ENCODE data around the gene TMPRSS7. TPM values are rescaled to one million over a fixed set of nuclear protein-coding genes. Genes with fewer than 3 reads are reported as not detected.

Gene TMPRSS7
- total and polyA plus RNA-seq, 2 experiments from 2014 or later, result not detected

DNA sequence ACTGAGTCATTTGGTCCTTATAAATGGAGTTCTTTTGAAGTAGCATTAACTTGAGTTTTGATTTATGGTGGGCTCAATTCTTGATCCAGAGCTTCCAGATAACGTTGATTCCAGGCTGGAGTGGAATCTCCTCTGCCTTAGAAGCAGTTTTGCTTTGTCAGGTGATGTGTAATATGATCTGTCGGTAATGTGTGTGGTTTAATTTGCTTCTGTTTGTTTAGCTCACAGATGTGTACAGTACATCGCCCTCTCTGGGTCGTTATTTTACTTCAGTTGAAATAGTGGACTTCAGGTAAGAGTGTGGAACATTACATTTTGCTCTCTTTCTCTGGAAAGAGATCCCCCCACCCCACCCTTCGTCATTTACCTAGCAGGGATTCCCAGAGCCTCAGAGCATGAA is 74.8 kb downstream of the TMPRSS7 start:
- Mint-ChIP-seq H3K4me1 (peaks cover 5% of the 10 kb centered on the region), H3K4me3 (no peak overlapping the region), H3K9me3 (no peaks in the 10 kb centered on the region; the same call in 2 of the 3 replicates), H3K36me3 (ENCODE audit: low read depth) (peaks cover 3% of the 10 kb centered on the region; the same call in 2 of the 3 replicates), H3K27ac (no peak overlapping the region), H3K27me3 (ENCODE audit: insufficient read depth, low read depth, poor library complexity) (no peaks in the 10 kb centered on the region)
- Histone ChIP-seq H3K4me2 (no peak overlapping the region), H3K27ac (ENCODE audit: low read depth) (no peak overlapping the region), H3K9me2 (ENCODE audit: insufficient read depth) (no peaks in the 10 kb centered on the region), H3K36me3 (ENCODE audit: insufficient read depth) (no peaks in the 10 kb centered on the region; the same call in 1 of the 2 replicates), H3F3A (replicated peaks; ENCODE audit: low read depth) (0 out of 2 replicates have a peak, but pooled peaks cover 4% of the 10 kb centered on the region), H3K27me3 (ENCODE audit: insufficient read depth) (no peaks in the 10 kb centered on the region), H3K79me2 (replicated peaks; ENCODE audit: insufficient read depth) (no peaks in the 10 kb centered on the region), H3K4me1 (ENCODE audit: insufficient read depth) (no peaks in the 10 kb centered on the region), H4K20me1 (replicated peaks; ENCODE audit: insufficient read depth) (no peaks in the 10 kb centered on the region), H2AFZ (no peak overlapping the region), H3K4me3 (no peak overlapping the region)
- TF ChIP-seq ZNF331 (CRISPR knock-in tag; IDR thresholded peaks at IDR 0.05; ENCODE audit: low read depth) (no peak), EZH2phosphoT487 (IDR thresholded peaks at IDR 0.05; ENCODE audit: unreplicated experiment) (no peak), ZNF114 (CRISPR knock-in tag; IDR thresholded peaks at IDR 0.05) (no peak)
- DNase-seq (ENCODE audit: low spot score) (no peak), ATAC-seq (no peak)

DNA sequence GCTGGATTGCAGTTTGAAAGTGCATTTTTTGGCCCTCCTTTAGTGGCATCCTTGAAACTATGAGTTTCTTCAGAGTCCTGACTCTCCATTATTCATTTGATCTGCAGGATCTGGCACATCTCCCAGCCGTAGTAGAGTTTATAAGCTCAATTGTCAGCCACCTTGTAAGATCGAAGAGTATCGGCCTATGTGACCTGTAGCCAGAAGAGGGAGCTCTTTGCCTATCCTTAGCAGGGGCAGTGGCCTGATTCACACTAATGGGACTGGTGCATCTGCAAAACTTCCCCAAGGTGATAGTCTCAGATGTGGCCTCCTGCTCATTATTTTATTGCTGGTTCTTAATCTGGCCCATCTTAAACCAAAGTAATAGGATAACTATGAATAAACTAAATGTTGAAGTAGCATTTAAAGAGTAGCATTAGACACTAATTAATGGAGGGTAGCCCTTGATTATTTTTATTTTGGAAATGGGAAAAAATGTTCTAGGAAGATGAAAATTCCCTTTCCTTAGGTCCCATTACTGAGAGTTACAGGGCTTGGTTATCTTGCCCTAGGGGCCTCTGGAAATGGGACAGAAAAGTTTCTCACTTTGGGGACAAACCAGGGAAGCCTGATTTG is 77.4 kb downstream of the TMPRSS7 start:
- Mint-ChIP-seq H3K9me3 (no peaks in the 10 kb centered on the region; the same call in 2 of the 3 replicates), H3K4me1 (peaks cover 5% of the 10 kb centered on the region), H3K36me3 (ENCODE audit: low read depth) (peaks cover 3% of the 10 kb centered on the region; the same call in 2 of the 3 replicates), H3K27me3 (ENCODE audit: insufficient read depth, low read depth, poor library complexity) (no peaks in the 10 kb centered on the region), H3K27ac (no peak overlapping the region), H3K4me3 (no peak overlapping the region)
- H3K27me3 ChIP-seq (ENCODE audit: insufficient read depth), result no peaks in the 10 kb centered on the region
- H3F3A ChIP-seq (replicated peaks; ENCODE audit: low read depth), result 0 out of 2 replicates have a peak, but pooled peaks cover 4% of the 10 kb centered on the region
- peak; percentile 22; the same call in 1 of the 2 replicates for TF ChIP-seq NANOG (IDR thresholded peaks at IDR 0.05; ENCODE audit: borderline replicate concordance)
- TF ChIP-seq, protein P1, sequence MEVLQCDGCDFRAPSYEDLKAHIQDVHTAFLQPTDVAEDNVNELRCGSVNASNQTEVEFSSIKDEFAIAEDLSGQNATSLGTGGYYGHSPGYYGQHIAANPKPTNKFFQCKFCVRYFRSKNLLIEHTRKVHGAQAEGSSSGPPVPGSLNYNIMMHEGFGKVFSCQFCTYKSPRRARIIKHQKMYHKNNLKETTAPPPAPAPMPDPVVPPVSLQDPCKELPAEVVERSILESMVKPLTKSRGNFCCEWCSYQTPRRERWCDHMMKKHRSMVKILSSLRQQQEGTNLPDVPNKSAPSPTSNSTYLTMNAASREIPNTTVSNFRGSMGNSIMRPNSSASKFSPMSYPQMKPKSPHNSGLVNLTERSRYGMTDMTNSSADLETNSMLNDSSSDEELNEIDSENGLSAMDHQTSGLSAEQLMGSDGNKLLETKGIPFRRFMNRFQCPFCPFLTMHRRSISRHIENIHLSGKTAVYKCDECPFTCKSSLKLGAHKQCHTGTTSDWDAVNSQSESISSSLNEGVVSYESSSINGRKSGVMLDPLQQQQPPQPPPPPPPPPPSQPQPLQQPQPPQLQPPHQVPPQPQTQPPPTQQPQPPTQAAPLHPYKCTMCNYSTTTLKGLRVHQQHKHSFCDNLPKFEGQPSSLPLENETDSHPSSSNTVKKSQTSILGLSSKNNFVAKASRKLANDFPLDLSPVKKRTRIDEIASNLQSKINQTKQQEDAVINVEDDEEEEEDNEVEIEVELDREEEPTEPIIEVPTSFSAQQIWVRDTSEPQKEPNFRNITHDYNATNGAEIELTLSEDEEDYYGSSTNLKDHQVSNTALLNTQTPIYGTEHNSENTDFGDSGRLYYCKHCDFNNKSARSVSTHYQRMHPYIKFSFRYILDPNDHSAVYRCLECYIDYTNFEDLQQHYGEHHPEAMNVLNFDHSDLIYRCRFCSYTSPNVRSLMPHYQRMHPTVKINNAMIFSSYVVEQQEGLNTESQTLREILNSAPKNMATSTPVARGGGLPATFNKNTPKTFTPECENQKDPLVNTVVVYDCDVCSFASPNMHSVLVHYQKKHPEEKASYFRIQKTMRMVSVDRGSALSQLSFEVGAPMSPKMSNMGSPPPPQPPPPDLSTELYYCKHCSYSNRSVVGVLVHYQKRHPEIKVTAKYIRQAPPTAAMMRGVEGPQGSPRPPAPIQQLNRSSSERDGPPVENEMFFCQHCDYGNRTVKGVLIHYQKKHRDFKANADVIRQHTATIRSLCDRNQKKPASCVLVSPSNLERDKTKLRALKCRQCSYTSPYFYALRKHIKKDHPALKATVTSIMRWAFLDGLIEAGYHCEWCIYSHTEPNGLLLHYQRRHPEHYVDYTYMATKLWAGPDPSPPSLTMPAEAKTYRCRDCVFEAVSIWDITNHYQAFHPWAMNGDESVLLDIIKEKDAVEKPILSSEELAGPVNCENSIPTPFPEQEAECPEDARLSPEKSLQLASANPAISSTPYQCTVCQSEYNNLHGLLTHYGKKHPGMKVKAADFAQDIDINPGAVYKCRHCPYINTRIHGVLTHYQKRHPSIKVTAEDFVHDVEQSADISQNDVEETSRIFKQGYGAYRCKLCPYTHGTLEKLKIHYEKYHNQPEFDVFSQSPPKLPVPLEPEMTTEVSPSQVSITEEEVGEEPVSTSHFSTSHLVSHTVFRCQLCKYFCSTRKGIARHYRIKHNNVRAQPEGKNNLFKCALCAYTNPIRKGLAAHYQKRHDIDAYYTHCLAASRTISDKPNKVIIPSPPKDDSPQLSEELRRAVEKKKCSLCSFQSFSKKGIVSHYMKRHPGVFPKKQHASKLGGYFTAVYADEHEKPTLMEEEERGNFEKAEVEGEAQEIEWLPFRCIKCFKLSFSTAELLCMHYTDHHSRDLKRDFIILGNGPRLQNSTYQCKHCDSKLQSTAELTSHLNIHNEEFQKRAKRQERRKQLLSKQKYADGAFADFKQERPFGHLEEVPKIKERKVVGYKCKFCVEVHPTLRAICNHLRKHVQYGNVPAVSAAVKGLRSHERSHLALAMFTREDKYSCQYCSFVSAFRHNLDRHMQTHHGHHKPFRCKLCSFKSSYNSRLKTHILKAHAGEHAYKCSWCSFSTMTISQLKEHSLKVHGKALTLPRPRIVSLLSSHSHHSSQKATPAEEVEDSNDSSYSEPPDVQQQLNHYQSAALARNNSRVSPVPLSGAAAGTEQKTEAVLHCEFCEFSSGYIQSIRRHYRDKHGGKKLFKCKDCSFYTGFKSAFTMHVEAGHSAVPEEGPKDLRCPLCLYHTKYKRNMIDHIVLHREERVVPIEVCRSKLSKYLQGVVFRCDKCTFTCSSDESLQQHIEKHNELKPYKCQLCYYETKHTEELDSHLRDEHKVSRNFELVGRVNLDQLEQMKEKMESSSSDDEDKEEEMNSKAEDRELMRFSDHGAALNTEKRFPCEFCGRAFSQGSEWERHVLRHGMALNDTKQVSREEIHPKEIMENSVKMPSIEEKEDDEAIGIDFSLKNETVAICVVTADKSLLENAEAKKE (CRISPR knock-in tag; IDR thresholded peaks at IDR 0.05), result no peak
- TF ChIP-seq, protein P2, sequence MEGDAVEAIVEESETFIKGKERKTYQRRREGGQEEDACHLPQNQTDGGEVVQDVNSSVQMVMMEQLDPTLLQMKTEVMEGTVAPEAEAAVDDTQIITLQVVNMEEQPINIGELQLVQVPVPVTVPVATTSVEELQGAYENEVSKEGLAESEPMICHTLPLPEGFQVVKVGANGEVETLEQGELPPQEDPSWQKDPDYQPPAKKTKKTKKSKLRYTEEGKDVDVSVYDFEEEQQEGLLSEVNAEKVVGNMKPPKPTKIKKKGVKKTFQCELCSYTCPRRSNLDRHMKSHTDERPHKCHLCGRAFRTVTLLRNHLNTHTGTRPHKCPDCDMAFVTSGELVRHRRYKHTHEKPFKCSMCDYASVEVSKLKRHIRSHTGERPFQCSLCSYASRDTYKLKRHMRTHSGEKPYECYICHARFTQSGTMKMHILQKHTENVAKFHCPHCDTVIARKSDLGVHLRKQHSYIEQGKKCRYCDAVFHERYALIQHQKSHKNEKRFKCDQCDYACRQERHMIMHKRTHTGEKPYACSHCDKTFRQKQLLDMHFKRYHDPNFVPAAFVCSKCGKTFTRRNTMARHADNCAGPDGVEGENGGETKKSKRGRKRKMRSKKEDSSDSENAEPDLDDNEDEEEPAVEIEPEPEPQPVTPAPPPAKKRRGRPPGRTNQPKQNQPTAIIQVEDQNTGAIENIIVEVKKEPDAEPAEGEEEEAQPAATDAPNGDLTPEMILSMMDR (conservative IDR thresholded peaks at IDR 0.05; ENCODE audit: low read depth in 2 of 2), result peak; percentile 95 to 99
- no peak overlapping the region for H3K4me2 ChIP-seq
- H2AFZ ChIP-seq, result no peak overlapping the region
- H3K9me2 ChIP-seq (ENCODE audit: insufficient read depth), result no peaks in the 10 kb centered on the region
- no peaks in the 10 kb centered on the region for H3K4me1 ChIP-seq (ENCODE audit: insufficient read depth)
- DNase-seq (ENCODE audit: low spot score) (peak; percentile 93), ATAC-seq (peak; percentile 99)
- H3K36me3 ChIP-seq (ENCODE audit: insufficient read depth), result no peaks in the 10 kb centered on the region; the same call in 1 of the 2 replicates
- no peak overlapping the region for H3K4me3 ChIP-seq
- no peaks in the 10 kb centered on the region for H4K20me1 ChIP-seq (replicated peaks; ENCODE audit: insufficient read depth)
- H3K27ac ChIP-seq (ENCODE audit: low read depth), result no peak overlapping the region
- H3K79me2 ChIP-seq (replicated peaks; ENCODE audit: insufficient read depth), result no peaks in the 10 kb centered on the region

Measured in GM23338 (cell line).